Loucy (cell line): ENCODE results near the gene BRSK2.

ENCODE experiments used
- CTCF ChIP-seq: fragments of 200-600 bp; sonication (generic); conservative IDR thresholded peaks from 2 replicates; pipeline ENCODE4 v1.5.1; 2014; ENCODE audit warnings: mild to moderate bottlenecking, antibody characterized with exemption, low read length
- EZH2phosphoT487 ChIP-seq: fragments of 200-600 bp; IDR thresholded peaks from 2 replicates; pipeline ENCODE4 v1.6.1; 2018; ENCODE audit warnings: antibody characterized with exemption, mild to moderate bottlenecking, moderate library complexity, borderline replicate concordance

GRCh38 chr11:1360835-1361357 is 28.8 kb upstream of the BRSK2 start:
- TF ChIP-seq CTCF (no peak), EZH2phosphoT487 (no peak)
